Measurements from ENCODE around the gene NME1. TPM values are rescaled to one million over a fixed set of nuclear protein-coding genes. Genes with fewer than 3 reads are reported as not detected.
A peak's percentile ranks its signal among the peaks of the same experiment; 100 is the strongest.

Gene NME1
- total RNA-seq, 1 donor from 2014 or later = 447 TPM

GRCh38 chr17:51189162-51189561 lies 35.8 kb downstream of the NME1 start:
- Mint-ChIP-seq H3K27ac (no peak overlapping the region), H3K27me3 (no peaks in the 10 kb centered on the region)

GRCh38 chr17:51189628-51190027 lies 36.3 kb downstream of the NME1 start:
- H3K4me3 Mint-ChIP-seq = no peak overlapping the region
- H3K9me3 Mint-ChIP-seq = no peaks in the 10 kb centered on the region
- H3K27me3 Mint-ChIP-seq = no peaks in the 10 kb centered on the region
- intact Hi-C loops (cut with micrococcal nuclease) = no loop called here
- peaks cover 41% of the 10 kb centered on the region for H3K36me3 Mint-ChIP-seq (ENCODE audit: low read depth)
- peak; percentile 47 for DNase-seq
- peaks cover 5% of the 10 kb centered on the region for H3K4me1 Mint-ChIP-seq
- H3K27ac Mint-ChIP-seq = peak overlapping the region; percentile 34

More at GRCh38 chr17:51189162-51189561, 35.8 kb downstream of the NME1 start:
- intact Hi-C loops (cut with micrococcal nuclease) = no loop called here
- DNase-seq = no peak
- Mint-ChIP-seq H3K9me3 (no peaks in the 10 kb centered on the region), H3K4me1 (peaks cover 8% of the 10 kb centered on the region), H3K36me3 (ENCODE audit: low read depth) (peaks cover 44% of the 10 kb centered on the region), H3K4me3 (no peak overlapping the region)

GRCh38 chr17:51191895-51192294 lies 38.5 kb downstream of the NME1 start:
- no peak for DNase-seq
- Mint-ChIP-seq H3K27ac (no peak overlapping the region), H3K4me1 (peaks cover 5% of the 10 kb centered on the region), H3K36me3 (ENCODE audit: low read depth) (peaks cover 37% of the 10 kb centered on the region), H3K4me3 (no peak overlapping the region), H3K9me3 (no peaks in the 10 kb centered on the region), H3K27me3 (no peaks in the 10 kb centered on the region)
- intact Hi-C loops (cut with micrococcal nuclease) = no loop called here

- Mint-ChIP-seq H3K4me3 (no peak overlapping the region), H3K4me1 (no peaks in the 10 kb centered on the region), H3K36me3 (ENCODE audit: low read depth) (peaks cover 42% of the 10 kb centered on the region), H3K27me3 (no peaks in the 10 kb centered on the region), H3K9me3 (no peaks in the 10 kb centered on the region), H3K27ac (no peak overlapping the region)
- DNase-seq = no peak
- intact Hi-C loops (cut with micrococcal nuclease) = no loop called here
Observed at GRCh38 chr17:51197754-51198153, 44.4 kb downstream of the NME1 start.

GRCh38 chr17:51200295-51200694 lies 46.9 kb downstream of the NME1 start:
- intact Hi-C loops (cut with micrococcal nuclease) = no loop called here
- H3K27me3 Mint-ChIP-seq = no peaks in the 10 kb centered on the region
- peaks cover 39% of the 10 kb centered on the region for H3K36me3 Mint-ChIP-seq (ENCODE audit: low read depth)
- peak; percentile 70 for DNase-seq
- no peaks in the 10 kb centered on the region for H3K9me3 Mint-ChIP-seq
- no peak overlapping the region for H3K27ac Mint-ChIP-seq
- H3K4me3 Mint-ChIP-seq = no peak overlapping the region
- H3K4me1 Mint-ChIP-seq = no peaks in the 10 kb centered on the region

GRCh38 chr17:51200846-51201245 lies 47.5 kb downstream of the NME1 start:
- intact Hi-C loops (cut with micrococcal nuclease) = no loop called here
- H3K9me3 Mint-ChIP-seq = no peaks in the 10 kb centered on the region
- H3K36me3 Mint-ChIP-seq (ENCODE audit: low read depth) = peaks cover 39% of the 10 kb centered on the region
- no peaks in the 10 kb centered on the region for H3K4me1 Mint-ChIP-seq
- no peak overlapping the region for H3K27ac Mint-ChIP-seq
- no peak overlapping the region for H3K4me3 Mint-ChIP-seq
- no peak for DNase-seq
- H3K27me3 Mint-ChIP-seq = no peaks in the 10 kb centered on the region

- no peak overlapping the region for H3K4me3 Mint-ChIP-seq
- no peaks in the 10 kb centered on the region for H3K27me3 Mint-ChIP-seq
- no peak overlapping the region for H3K27ac Mint-ChIP-seq
- no peak for DNase-seq
- H3K36me3 Mint-ChIP-seq (ENCODE audit: low read depth) = peaks cover 39% of the 10 kb centered on the region
- no peaks in the 10 kb centered on the region for H3K4me1 Mint-ChIP-seq
- intact Hi-C loops (cut with micrococcal nuclease) = no loop called here
- no peaks in the 10 kb centered on the region for H3K9me3 Mint-ChIP-seq
Observed at GRCh38 chr17:51203838-51204237, 50.5 kb downstream of the NME1 start.

Other genes starting within 250 kb of the NME1 start
- 47.5 and 47.7 TPM in 2 replicates for gene SPAG9, start 32.7 kb upstream of the NME1 start, total RNA-seq
- gene NME2, start 12.9 kb downstream of the NME1 start, total RNA-seq = 752 and 795 TPM in 2 replicates
- gene MBTD1, start 106.5 kb downstream of the NME1 start, total RNA-seq = 11.5 and 13.1 TPM in 2 replicates
- gene UTP18, start 107.0 kb downstream of the NME1 start, total RNA-seq = 79.9 and 84.5 TPM in 2 replicates